Lung (tissue), 16 donors: ENCODE measurements around the gene BAHD1. TPM values are rescaled to one million over a fixed set of nuclear protein-coding genes. Genes with fewer than 3 reads are reported as not detected.

Experiments used
- ATAC-seq: fragments of 200-7000 bp; cut with Tn5 transposase; one replicate; pipeline ENCODE4 v1.9.1; 2020; ENCODE audit warnings: moderate number of reproducible peaks; ENCODE audit not compliant: insufficient read depth, low FRiP score
- DNase-seq, 3 donors: peaks; one replicate each; pipeline ENCODE4 v3.0.0-alpha.2; 2013 to 2017
- H3K27ac ChIP-seq, 2 donors: one replicate each; pipeline ENCODE4 v1.5.1; 2013; ENCODE audit warnings: mild to moderate bottlenecking in 2 of 2, moderate library complexity in 2 of 2, control low read depth in 1 of 2, inconsistent platforms in 1 of 2, low read depth in 1 of 2, low read length in 1 of 2
- H3K27me3 ChIP-seq, 3 donors: one replicate each; pipeline ENCODE4 v1.5.1; 2013; ENCODE audit warnings: low read length in 2 of 3; ENCODE audit not compliant: control insufficient read depth in 3 of 3, insufficient read depth in 3 of 3
- H3K36me3 ChIP-seq, 4 donors: one replicate each; pipeline ENCODE4 v1.5.1; 2013; ENCODE audit warnings: low read length in 4 of 4, mild to moderate bottlenecking in 1 of 4, moderate library complexity in 1 of 4; ENCODE audit not compliant: control insufficient read depth in 4 of 4, insufficient read depth in 4 of 4
- H3K4me1 ChIP-seq, 5 donors: one replicate each; pipeline ENCODE4 v1.5.1; 2013; ENCODE audit warnings: low read length in 5 of 5, mild to moderate bottlenecking in 2 of 5, moderate library complexity in 1 of 5; ENCODE audit not compliant: control insufficient read depth in 5 of 5, insufficient read depth in 5 of 5
- H3K4me3 ChIP-seq: one replicate; pipeline ENCODE4 v1.5.1; 2013; ENCODE audit warnings: mild to moderate bottlenecking, control low read depth, moderate library complexity
- H3K9ac ChIP-seq, 2 donors: one replicate each; pipeline ENCODE4 v1.5.1; 2013; ENCODE audit warnings: low read length in 2 of 2, control low read depth in 1 of 2; ENCODE audit not compliant: insufficient read depth in 1 of 2
- H3K9me3 ChIP-seq, 4 donors: one replicate each; pipeline ENCODE4 v1.5.1; 2013; ENCODE audit warnings: low read length in 3 of 4, mild to moderate bottlenecking in 1 of 4, moderate library complexity in 1 of 4; ENCODE audit not compliant: control insufficient read depth in 4 of 4, insufficient read depth in 3 of 4
- WGBS, 2 donors: extraction: QIAGEN DNeasy Blood & Tissue Kit; methylation state at CpG; one replicate each; pipeline ENCODE4 v1.1.7; 2013; 5-methylcytosine and 5-hydroxymethylcytosine counted together
- long read RNA-seq, 5 donors: transcript quantifications; one replicate each; lab custom pipeline, GENCODE V29; 2026
- polyA plus RNA-seq, 2 donors: library from polyadenylated mRNA; stranded (reverse); fragments of 200-250 nt; gene quantifications; one replicate each; pipeline ENCODE4 v1.2.1, GENCODE V29; 2013
- total RNA-seq, 2 donors: library from RNA; depleted of rRNA in 1 of 2; stranded (reverse); fragments of >200 nt in 1 of 2; gene quantifications; one replicate each; pipeline ENCODE4 v1.2.1, GENCODE V29; 2014 to 2021
- TF ChIP-seq, protein P1 (sequence below): IDR thresholded peaks from 2 replicates; pipeline ENCODE4 v1.5.1; 2012; ENCODE audit warnings: mild to moderate bottlenecking; ENCODE audit errors: control extremely low read depth, extremely low read depth
- donor health status: control.
- donor health status: control.
- donor health status: Bipolar disorder and iron deficiency.
- donor health status: healthy.
- donor health status: DM: yes; HTN: yes; CAD: no.

BAHD1 gene
- total RNA-seq (10 to 100 TPM; 11.3 to 28.1 TPM), polyA plus RNA-seq (10 to 100 TPM; 12.8 to 14.5 TPM)
- long read RNA-seq, donor 1, partial matches to known transcripts = 8 of 9 reads
- long read RNA-seq, donor 1, other reads (novel, unspliced or antisense) = 0 of 9 reads
- long read RNA-seq, donor 2 = 0 reads
- long read RNA-seq, donor 3, full-length matches to known transcripts = 1 of 1 reads
- long read RNA-seq, donor 3, partial matches to known transcripts = 0 of 1 reads
- long read RNA-seq, donor 3, other reads (novel, unspliced or antisense) = 0 of 1 reads
- long read RNA-seq, donor 4 = 0 reads
- long read RNA-seq, donor 5, full-length matches to known transcripts = 1 of 9 reads
- long read RNA-seq, donor 5, partial matches to known transcripts = 8 of 9 reads
- long read RNA-seq, donor 5, other reads (novel, unspliced or antisense) = 0 of 9 reads

DNA sequence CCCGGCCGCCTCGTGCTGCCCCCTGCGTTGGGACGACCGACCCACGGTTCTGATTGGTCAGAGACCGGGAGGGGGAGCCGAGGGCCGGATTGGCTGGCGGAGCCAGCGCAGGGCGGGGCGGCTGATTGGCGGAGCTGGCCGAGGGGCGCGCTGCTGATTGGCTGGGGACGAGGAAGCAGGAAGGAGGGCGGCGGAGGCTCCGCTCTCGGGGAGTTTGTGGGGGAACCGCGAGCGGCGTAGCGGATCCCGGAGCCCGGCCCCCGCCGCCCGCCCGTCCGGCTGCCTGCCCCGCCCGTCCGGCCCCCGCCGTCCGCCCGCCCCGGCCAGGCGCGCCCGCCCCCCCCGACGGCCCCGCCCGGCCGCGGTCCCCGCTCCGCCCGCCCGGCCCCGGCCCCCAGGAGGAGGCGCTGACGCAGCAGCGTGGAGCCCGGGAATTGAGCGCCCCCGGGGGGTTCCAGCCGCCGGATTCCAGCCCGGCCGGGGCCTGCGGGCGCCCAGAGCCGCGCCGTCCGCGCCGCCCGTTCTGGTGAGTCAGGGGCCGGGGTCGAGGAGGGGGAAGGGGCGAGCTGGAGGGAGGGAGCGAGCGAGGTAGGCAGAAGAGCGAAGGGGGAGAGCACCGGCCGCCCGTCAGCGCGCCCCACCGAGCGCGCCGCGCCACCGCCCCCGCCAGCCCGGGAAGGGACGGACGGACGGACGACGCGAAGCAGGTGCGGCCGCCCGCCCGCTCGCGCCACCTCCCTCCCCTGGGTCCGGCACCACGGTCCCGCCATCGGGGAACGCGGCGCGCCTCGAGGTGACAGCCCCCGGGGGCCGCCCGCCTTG, at the start of gene BAHD1:
Gene BAHD1 (plus strand): TSS at position 211 of the 822 bp plus-strand sequence. CDS start 17,512 bp downstream, outside the sequence.
- Histone ChIP-seq H3K27ac (peak within 1 kb of the TSS; percentile 62 to 70), H3K36me3 (no peaks in the 10 kb centered on the region), H3K27me3 (peaks cover 0 to 24% (median 15%) of the 10 kb centered on the region in 3 donors), H3K9ac (no peak within 1 kb of the TSS), H3K4me1 (peaks cover 5 to 70% (median 23%) of the 10 kb centered on the region in 5 donors), H3K9me3 (no peaks in the 10 kb centered on the region), H3K4me3 (peak within 1 kb of the TSS; percentile 75)
- ATAC-seq = peak; percentile 85
- TF ChIP-seq, protein P1, sequence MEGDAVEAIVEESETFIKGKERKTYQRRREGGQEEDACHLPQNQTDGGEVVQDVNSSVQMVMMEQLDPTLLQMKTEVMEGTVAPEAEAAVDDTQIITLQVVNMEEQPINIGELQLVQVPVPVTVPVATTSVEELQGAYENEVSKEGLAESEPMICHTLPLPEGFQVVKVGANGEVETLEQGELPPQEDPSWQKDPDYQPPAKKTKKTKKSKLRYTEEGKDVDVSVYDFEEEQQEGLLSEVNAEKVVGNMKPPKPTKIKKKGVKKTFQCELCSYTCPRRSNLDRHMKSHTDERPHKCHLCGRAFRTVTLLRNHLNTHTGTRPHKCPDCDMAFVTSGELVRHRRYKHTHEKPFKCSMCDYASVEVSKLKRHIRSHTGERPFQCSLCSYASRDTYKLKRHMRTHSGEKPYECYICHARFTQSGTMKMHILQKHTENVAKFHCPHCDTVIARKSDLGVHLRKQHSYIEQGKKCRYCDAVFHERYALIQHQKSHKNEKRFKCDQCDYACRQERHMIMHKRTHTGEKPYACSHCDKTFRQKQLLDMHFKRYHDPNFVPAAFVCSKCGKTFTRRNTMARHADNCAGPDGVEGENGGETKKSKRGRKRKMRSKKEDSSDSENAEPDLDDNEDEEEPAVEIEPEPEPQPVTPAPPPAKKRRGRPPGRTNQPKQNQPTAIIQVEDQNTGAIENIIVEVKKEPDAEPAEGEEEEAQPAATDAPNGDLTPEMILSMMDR = no peak
- DNase-seq = peak; percentile 94 to 97 (median 97)
- WGBS, 2 donors = 0% methylated on average over 39 to 119 of the region's 119 CpGs

DNA sequence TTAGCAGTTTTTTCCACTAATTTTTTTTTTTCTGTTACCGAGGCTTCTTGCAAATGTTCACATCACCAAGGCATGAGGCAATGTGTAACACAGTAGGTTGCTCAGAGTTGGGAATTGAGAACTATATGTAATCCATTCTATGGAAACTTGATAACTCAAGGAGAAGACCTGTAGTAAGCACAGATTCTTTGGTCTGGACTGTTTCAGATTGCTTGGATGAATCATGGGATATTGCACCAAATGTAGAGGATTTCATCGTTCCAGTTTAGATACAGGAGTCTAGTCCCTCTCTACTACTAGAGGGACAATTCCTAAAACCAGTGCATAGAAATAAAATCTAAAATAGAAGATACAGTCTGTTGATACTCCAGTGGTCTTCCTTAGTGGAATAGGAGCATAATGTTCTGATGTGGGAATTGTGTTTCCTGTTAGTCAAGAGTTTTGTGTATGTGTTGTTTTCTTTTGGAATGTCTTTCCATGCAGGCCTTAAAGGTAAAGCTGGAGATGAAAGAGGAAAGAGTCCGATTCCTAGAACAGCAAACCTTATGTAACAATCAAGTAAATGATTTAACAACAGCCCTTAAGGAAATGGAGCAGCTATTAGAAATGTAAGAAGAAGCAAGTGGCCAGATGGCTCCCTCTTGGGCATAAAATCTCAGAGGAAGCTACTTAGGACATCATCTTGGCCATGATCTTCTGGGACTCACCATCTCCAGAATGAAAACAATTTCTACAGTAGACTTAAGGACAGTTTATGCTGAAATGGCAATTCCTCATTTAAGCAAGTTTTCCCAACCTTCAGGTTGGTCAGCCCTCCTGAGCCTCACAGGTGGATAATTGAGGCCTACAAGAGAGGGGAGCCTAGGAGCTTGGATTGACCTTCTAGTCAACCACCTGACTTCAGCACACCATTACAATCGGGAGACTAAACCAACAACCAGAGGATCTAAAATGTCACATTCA, 47.5 kb upstream of the BAHD1 start:
- ATAC-seq = no peak
- H3K36me3 ChIP-seq = peaks cover 13 to 23% (median 21%) of the 10 kb centered on the region in 4 donors
- H3K4me1 ChIP-seq = peaks cover 0 to 4% (median 0%) of the 10 kb centered on the region in 5 donors
- no peak overlapping the region for H3K9ac ChIP-seq
- no peaks in the 10 kb centered on the region for H3K27me3 ChIP-seq
- no peaks in the 10 kb centered on the region for H3K9me3 ChIP-seq
- no peak for DNase-seq
- 91 to 94% methylated on average over 4 of the region's 4 CpGs for WGBS, 2 donors
- TF ChIP-seq, protein P1 = no peak
- H3K4me3 ChIP-seq = no peak overlapping the region
- H3K27ac ChIP-seq = no peak overlapping the region

- peaks cover 0 to 8% (median 5%) of the 10 kb centered on the region in 4 donors for H3K36me3 ChIP-seq
- no peaks in the 10 kb centered on the region for H3K9me3 ChIP-seq
- DNase-seq (no peak), ATAC-seq (no peak)
- no peak overlapping the region for H3K9ac ChIP-seq
- no peak overlapping the region for H3K4me3 ChIP-seq
- WGBS, 2 donors = 79 to 86% methylated on average over 8 of the region's 8 CpGs
- TF ChIP-seq, protein P1 = no peak
- H3K4me1 ChIP-seq = peaks cover 0 to 3% (median 0%) of the 10 kb centered on the region in 5 donors
- no peaks in the 10 kb centered on the region for H3K27me3 ChIP-seq
- no peak overlapping the region for H3K27ac ChIP-seq
Observed at GRCh38 chr15:40397688-40398412, 42.9 kb upstream of the BAHD1 start.
